HEK293 (cell line): ENCODE data around the gene BRWD1.

Experiments used
- BCL6B ChIP-seq: fragments of 450-650 bp; formaldehyde crosslinking; IDR thresholded peaks from 2 replicates; pipeline ENCODE4 v1.5.1; 2017; ENCODE audit warnings: missing biosample characterization, missing genetic modification characterization
- GLI4 ChIP-seq: fragments of 450-650 bp; formaldehyde crosslinking; IDR thresholded peaks from 2 replicates; pipeline ENCODE4 v1.5.1; 2016; ENCODE audit warnings: missing biosample characterization, missing genetic modification characterization
- HOXC10 ChIP-seq: sonication (generic); formaldehyde crosslinking; IDR thresholded peaks from 2 replicates; pipeline ENCODE4 v1.8.1; 2023; ENCODE audit warnings: mild to moderate bottlenecking, missing genetic modification reagents
- KLF10 ChIP-seq: fragments of 450-650 bp; IDR thresholded peaks from 2 replicates; pipeline ENCODE4 v1.5.1; 2018; ENCODE audit warnings: missing biosample characterization, mild to moderate bottlenecking, missing genetic modification characterization
- MZF1 ChIP-seq: fragments of 450-650 bp; formaldehyde crosslinking; IDR thresholded peaks from 2 replicates; pipeline ENCODE4 v1.5.1; 2017; ENCODE audit warnings: missing biosample characterization, missing genetic modification characterization, borderline replicate concordance
- SCRT1 ChIP-seq: fragments of 450-650 bp; formaldehyde crosslinking; IDR thresholded peaks from 2 replicates; pipeline ENCODE4 v1.5.1; 2016; ENCODE audit warnings: missing biosample characterization, missing genetic modification characterization, borderline replicate concordance
- SCRT2 ChIP-seq: fragments of 450-650 bp; formaldehyde crosslinking; IDR thresholded peaks from 2 replicates; pipeline ENCODE4 v1.5.1; 2016; ENCODE audit warnings: missing biosample characterization, missing genetic modification characterization
- TRIM28 ChIP-seq: IDR thresholded peaks from 2 replicates; pipeline ENCODE4 v1.6.1; 2011; ENCODE audit warnings: low read length, control low read depth, borderline replicate concordance
- ZBTB11 ChIP-seq: fragments of 450-650 bp; formaldehyde crosslinking; conservative IDR thresholded peaks from 2 replicates; pipeline ENCODE4 v1.5.1; 2016; ENCODE audit warnings: low read depth, missing biosample characterization, missing genetic modification characterization
- ZFP37 ChIP-seq: fragments of 450-650 bp; formaldehyde crosslinking; IDR thresholded peaks from 2 replicates; pipeline ENCODE4 v1.5.1; 2016; ENCODE audit warnings: missing biosample characterization, missing genetic modification characterization
- ZNF140 ChIP-seq: fragments of 450-650 bp; formaldehyde crosslinking; IDR thresholded peaks from 2 replicates; pipeline ENCODE4 v1.5.1; 2016; ENCODE audit warnings: missing biosample characterization, missing genetic modification characterization
- ZNF146 ChIP-seq: fragments of 450-650 bp; formaldehyde crosslinking; IDR thresholded peaks from 2 replicates; pipeline ENCODE4 v1.5.1; 2016; ENCODE audit warnings: missing biosample characterization, missing genetic modification characterization
- ZNF148 ChIP-seq: fragments of 450-650 bp; formaldehyde crosslinking; IDR thresholded peaks from 2 replicates; pipeline ENCODE4 v1.5.0; 2017; ENCODE audit warnings: missing biosample characterization, missing genetic modification characterization, borderline replicate concordance
- ZNF169 ChIP-seq: fragments of 450-650 bp; formaldehyde crosslinking; IDR thresholded peaks from 2 replicates; pipeline ENCODE4 v1.5.1; 2016; ENCODE audit warnings: missing biosample characterization, missing genetic modification characterization
- ZNF184 ChIP-seq: fragments of 450-650 bp; IDR thresholded peaks from 2 replicates; pipeline ENCODE4 v1.5.1; 2018; ENCODE audit warnings: missing biosample characterization, mild to moderate bottlenecking, missing genetic modification characterization
- ZNF2 ChIP-seq: fragments of 450-650 bp; formaldehyde crosslinking; IDR thresholded peaks from 2 replicates; pipeline ENCODE4 v1.5.1; 2016; ENCODE audit warnings: missing biosample characterization, missing genetic modification characterization
- ZNF324 ChIP-seq: fragments of 450-650 bp; formaldehyde crosslinking; IDR thresholded peaks from 2 replicates; pipeline ENCODE4 v1.5.1; 2016; ENCODE audit warnings: missing biosample characterization, missing genetic modification characterization
- ZNF350 ChIP-seq: fragments of 450-650 bp; formaldehyde crosslinking; IDR thresholded peaks from 2 replicates; pipeline ENCODE4 v1.5.0; 2017; ENCODE audit warnings: missing biosample characterization, mild to moderate bottlenecking, missing genetic modification characterization
- ZNF433 ChIP-seq: fragments of 450-650 bp; formaldehyde crosslinking; IDR thresholded peaks from 2 replicates; pipeline ENCODE4 v1.5.1; 2016; ENCODE audit warnings: missing biosample characterization, missing genetic modification characterization, low read depth
- ZNF501 ChIP-seq: fragments of 450-650 bp; formaldehyde crosslinking; IDR thresholded peaks from 2 replicates; pipeline ENCODE4 v1.5.1; 2016; ENCODE audit warnings: missing biosample characterization, missing genetic modification characterization
- ZNF530 ChIP-seq: fragments of 450-650 bp; formaldehyde crosslinking; IDR thresholded peaks from 2 replicates; pipeline ENCODE4 v1.5.1; 2016; ENCODE audit warnings: low read depth, missing biosample characterization, missing genetic modification characterization
- ZNF558 ChIP-seq: fragments of 450-650 bp; formaldehyde crosslinking; IDR thresholded peaks from 2 replicates; pipeline ENCODE4 v1.5.1; 2016; ENCODE audit warnings: missing biosample characterization, missing genetic modification characterization
- ZNF76 ChIP-seq: fragments of 450-650 bp; formaldehyde crosslinking; IDR thresholded peaks from 2 replicates; pipeline ENCODE4; 2016; ENCODE audit warnings: low read depth, missing biosample characterization, missing genetic modification characterization, borderline replicate concordance
- ZNF776 ChIP-seq: fragments of 450-650 bp; formaldehyde crosslinking; IDR thresholded peaks from 2 replicates; pipeline ENCODE4 v1.5.0; 2017; ENCODE audit warnings: missing biosample characterization, missing genetic modification characterization, borderline replicate concordance
- ZNF830 ChIP-seq: fragments of 450-650 bp; IDR thresholded peaks from 2 replicates; pipeline ENCODE4 v1.5.0; 2018; ENCODE audit warnings: missing biosample characterization, missing genetic modification characterization, low read depth, mild to moderate bottlenecking, moderate library complexity
- ZNF837 ChIP-seq: fragments of 450-650 bp; formaldehyde crosslinking; IDR thresholded peaks from 2 replicates; pipeline ENCODE4 v1.5.1; 2016; ENCODE audit warnings: missing biosample characterization, missing genetic modification characterization
- ZSCAN16 ChIP-seq: fragments of 450-650 bp; formaldehyde crosslinking; IDR thresholded peaks from 2 replicates; pipeline ENCODE4 v1.5.1; 2016; ENCODE audit warnings: missing biosample characterization, missing genetic modification characterization
- ZXDB ChIP-seq: fragments of 450-650 bp; formaldehyde crosslinking; IDR thresholded peaks from 2 replicates; pipeline ENCODE4 v1.5.1; 2016; ENCODE audit warnings: missing biosample characterization, missing genetic modification characterization
- TF ChIP-seq, protein P1 (sequence below): fragments of 450-650 bp; formaldehyde crosslinking; IDR thresholded peaks from 2 replicates; pipeline ENCODE4 v1.5.1; 2016; ENCODE audit warnings: missing biosample characterization, missing genetic modification characterization, borderline replicate concordance
- TF ChIP-seq, protein P2 (sequence below): fragments of 450-650 bp; formaldehyde crosslinking; IDR thresholded peaks from 2 replicates; pipeline ENCODE4 v1.5.1; 2016; ENCODE audit warnings: missing biosample characterization, missing genetic modification characterization
- TF ChIP-seq, protein P3 (sequence below): fragments of 450-650 bp; formaldehyde crosslinking; IDR thresholded peaks from 2 replicates; pipeline ENCODE4 v1.5.1; 2016; ENCODE audit warnings: missing biosample characterization, missing genetic modification characterization

Gene BRWD1

DNA sequence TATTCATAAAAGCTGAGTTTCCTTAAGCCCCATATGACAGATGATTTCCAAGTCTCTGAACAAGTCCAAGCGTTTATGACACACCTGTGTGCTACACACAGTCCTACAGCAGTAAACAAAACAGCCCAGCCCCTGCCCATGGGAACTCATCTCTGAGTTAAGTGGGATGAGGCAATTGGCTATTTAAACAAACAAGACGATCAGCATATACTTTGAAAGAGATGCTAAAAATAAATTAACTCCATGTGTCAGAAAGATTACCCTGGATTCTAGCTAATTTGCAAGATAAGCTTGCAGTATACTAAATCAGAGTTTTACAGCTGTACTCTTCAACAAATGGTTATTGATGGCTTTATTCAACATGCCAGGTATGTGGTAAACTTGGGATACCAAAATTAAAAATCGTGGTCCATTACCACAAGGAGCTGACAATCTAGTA is 137.1 kb downstream of the BRWD1 start (continued):
- peak; percentile 73 for TF ChIP-seq SCRT2
- TF ChIP-seq ZNF350 (tag by site-specific recombination), result no peak
- no peak for TF ChIP-seq ZNF830 (tag by site-specific recombination)
- no peak for TF ChIP-seq ZNF558
- no peak for TF ChIP-seq ZNF2
- TF ChIP-seq TRIM28, result 0 out of 2 replicates have a peak, but pooled peaks have one; percentile 28
- no peak for TF ChIP-seq SCRT1 (tag by site-specific recombination)
- TF ChIP-seq, protein P1, sequence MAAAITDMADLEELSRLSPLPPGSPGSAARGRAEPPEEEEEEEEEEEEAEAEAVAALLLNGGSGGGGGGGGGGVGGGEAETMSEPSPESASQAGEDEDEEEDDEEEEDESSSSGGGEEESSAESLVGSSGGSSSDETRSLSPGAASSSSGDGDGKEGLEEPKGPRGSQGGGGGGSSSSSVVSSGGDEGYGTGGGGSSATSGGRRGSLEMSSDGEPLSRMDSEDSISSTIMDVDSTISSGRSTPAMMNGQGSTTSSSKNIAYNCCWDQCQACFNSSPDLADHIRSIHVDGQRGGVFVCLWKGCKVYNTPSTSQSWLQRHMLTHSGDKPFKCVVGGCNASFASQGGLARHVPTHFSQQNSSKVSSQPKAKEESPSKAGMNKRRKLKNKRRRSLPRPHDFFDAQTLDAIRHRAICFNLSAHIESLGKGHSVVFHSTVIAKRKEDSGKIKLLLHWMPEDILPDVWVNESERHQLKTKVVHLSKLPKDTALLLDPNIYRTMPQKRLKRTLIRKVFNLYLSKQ (tag by site-specific recombination), result no peak
- no peak for TF ChIP-seq HOXC10
- TF ChIP-seq ZNF169 (tag by site-specific recombination), result no peak
- TF ChIP-seq MZF1 (tag by site-specific recombination), result no peak
- no peak for TF ChIP-seq ZBTB11 (tag by site-specific recombination)
- no peak for TF ChIP-seq ZNF837 (tag by site-specific recombination)
- TF ChIP-seq ZNF140 (tag by site-specific recombination), result no peak
- no peak for TF ChIP-seq ZNF530 (tag by site-specific recombination)
- TF ChIP-seq ZSCAN16 (tag by site-specific recombination), result no peak
- TF ChIP-seq, protein P2, sequence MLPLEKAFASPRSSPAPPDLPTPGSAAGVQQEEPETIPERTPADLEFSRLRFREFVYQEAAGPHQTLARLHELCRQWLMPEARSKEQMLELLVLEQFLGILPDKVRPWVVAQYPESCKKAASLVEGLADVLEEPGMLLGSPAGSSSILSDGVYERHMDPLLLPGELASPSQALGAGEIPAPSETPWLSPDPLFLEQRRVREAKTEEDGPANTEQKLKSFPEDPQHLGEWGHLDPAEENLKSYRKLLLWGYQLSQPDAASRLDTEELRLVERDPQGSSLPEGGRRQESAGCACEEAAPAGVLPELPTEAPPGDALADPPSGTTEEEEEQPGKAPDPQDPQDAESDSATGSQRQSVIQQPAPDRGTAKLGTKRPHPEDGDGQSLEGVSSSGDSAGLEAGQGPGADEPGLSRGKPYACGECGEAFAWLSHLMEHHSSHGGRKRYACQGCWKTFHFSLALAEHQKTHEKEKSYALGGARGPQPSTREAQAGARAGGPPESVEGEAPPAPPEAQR (tag by site-specific recombination), result no peak
- TF ChIP-seq ZNF76 (tag by site-specific recombination), result no peak
- no peak for TF ChIP-seq ZNF501
- TF ChIP-seq, protein P3, sequence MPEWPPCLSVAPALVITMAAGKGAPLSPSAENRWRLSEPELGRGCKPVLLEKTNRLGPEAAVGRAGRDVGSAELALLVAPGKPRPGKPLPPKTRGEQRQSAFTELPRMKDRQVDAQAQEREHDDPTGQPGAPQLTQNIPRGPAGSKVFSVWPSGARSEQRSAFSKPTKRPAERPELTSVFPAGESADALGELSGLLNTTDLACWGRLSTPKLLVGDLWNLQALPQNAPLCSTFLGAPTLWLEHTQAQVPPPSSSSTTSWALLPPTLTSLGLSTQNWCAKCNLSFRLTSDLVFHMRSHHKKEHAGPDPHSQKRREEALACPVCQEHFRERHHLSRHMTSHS, result no peak
- no peak for TF ChIP-seq ZNF324
- TF ChIP-seq ZNF433 (tag by site-specific recombination), result no peak
- TF ChIP-seq ZXDB, result peak; percentile 70
- TF ChIP-seq GLI4 (tag by site-specific recombination), result no peak
- peak; percentile 19; the same call in 1 of the 2 replicates for TF ChIP-seq ZNF184
- TF ChIP-seq ZNF146 (tag by site-specific recombination), result 0 out of 2 replicates have a peak, but pooled peaks have one; percentile 26
- no peak for TF ChIP-seq ZNF776
- TF ChIP-seq BCL6B, result no peak
- TF ChIP-seq KLF10 (tag by site-specific recombination), result peak; percentile 85
- no peak for TF ChIP-seq ZNF148
- TF ChIP-seq ZFP37 (tag by site-specific recombination), result no peak
